T-helper 2 cell treated with Interferon-gamma antibody and Interleukin-4, amounts not matched to agents 5 μg/mL and 100 μg/mL, for 36 hours (primary cell): Measurements from ENCODE around the gene SRPK2.
A peak's percentile ranks its signal among the peaks of the same experiment; 100 is the strongest.
"Not testable (repeated sequence)": the region's sequence is repeated elsewhere in the genome, so short reads cannot be mapped to it uniquely, and the experiment has no call there.

Experiments used
- DNase-seq: peaks from one replicate; pipeline ENCODE4 v3.0.0; 2021; ENCODE audit warnings: low spot score
- H3K27ac Mint-ChIP-seq: one replicate; pipeline ENCODE4 v1.8.0; 2021; ENCODE audit warnings: mild to moderate bottlenecking, mixed read lengths
- H3K27me3 Mint-ChIP-seq: one replicate; pipeline ENCODE4 v1.8.0; 2021; ENCODE audit warnings: low read depth, mixed read lengths
- H3K36me3 Mint-ChIP-seq: one replicate; pipeline ENCODE4 v1.8.0; 2021; ENCODE audit warnings: low read depth, mixed read lengths
- H3K4me1 Mint-ChIP-seq: one replicate; pipeline ENCODE4 v1.8.0; 2021; ENCODE audit warnings: low read depth, mixed read lengths
- H3K4me3 Mint-ChIP-seq: one replicate; pipeline ENCODE4 v1.8.0; 2022; ENCODE audit warnings: mild to moderate bottlenecking, moderate library complexity, mixed read lengths
- H3K9me3 Mint-ChIP-seq: one replicate; pipeline ENCODE4 v1.8.0; 2021; ENCODE audit warnings: mixed read lengths

SRPK2 gene

GRCh38 chr7:105316578-105317344, 72.0 kb downstream of the SRPK2 start:
- Mint-ChIP-seq H3K27me3 (no peaks in the 10 kb centered on the region), H3K9me3 (no peaks in the 10 kb centered on the region), H3K27ac (no peak overlapping the region), H3K4me3 (no peak overlapping the region), H3K4me1 (peaks cover 2% of the 10 kb centered on the region), H3K36me3 (peaks cover 2% of the 10 kb centered on the region)
- DNase-seq = no peak

- no peak for DNase-seq
- Mint-ChIP-seq H3K4me1 (peaks cover 6% of the 10 kb centered on the region), H3K36me3 (no peaks in the 10 kb centered on the region), H3K4me3 (no peak overlapping the region), H3K27ac (no peak overlapping the region), H3K9me3 (no peaks in the 10 kb centered on the region), H3K27me3 (no peaks in the 10 kb centered on the region)
These were observed 73.4 kb downstream of the SRPK2 start for GRCh38 chr7:105315357-105315756.

- DNase-seq = no peak
- Mint-ChIP-seq H3K4me3 (no peak overlapping the region), H3K27me3 (no peaks in the 10 kb centered on the region), H3K36me3 (peaks cover 2% of the 10 kb centered on the region), H3K27ac (peak overlapping the region; percentile 0), H3K9me3 (peaks cover 4% of the 10 kb centered on the region), H3K4me1 (peaks cover 45% of the 10 kb centered on the region)
These were observed 79.2 kb downstream of the SRPK2 start for GRCh38 chr7:105309235-105310169.

GRCh38 chr7:105307163-105307672, 81.5 kb downstream of the SRPK2 start:
- no peak for DNase-seq
- Mint-ChIP-seq H3K9me3 (peaks cover 4% of the 10 kb centered on the region), H3K4me3 (no peak overlapping the region), H3K27ac (no peak overlapping the region), H3K36me3 (peaks cover 7% of the 10 kb centered on the region), H3K4me1 (peaks cover 55% of the 10 kb centered on the region), H3K27me3 (no peaks in the 10 kb centered on the region)

GRCh38 chr7:105306298-105306748, 82.4 kb downstream of the SRPK2 start:
- Mint-ChIP-seq H3K27me3 (no peaks in the 10 kb centered on the region), H3K36me3 (peaks cover 12% of the 10 kb centered on the region), H3K4me1 (peaks cover 60% of the 10 kb centered on the region), H3K27ac (peak overlapping the region; percentile 71), H3K4me3 (peak overlapping the region; percentile 55), H3K9me3 (peaks cover 4% of the 10 kb centered on the region)
- no peak for DNase-seq

DNA sequence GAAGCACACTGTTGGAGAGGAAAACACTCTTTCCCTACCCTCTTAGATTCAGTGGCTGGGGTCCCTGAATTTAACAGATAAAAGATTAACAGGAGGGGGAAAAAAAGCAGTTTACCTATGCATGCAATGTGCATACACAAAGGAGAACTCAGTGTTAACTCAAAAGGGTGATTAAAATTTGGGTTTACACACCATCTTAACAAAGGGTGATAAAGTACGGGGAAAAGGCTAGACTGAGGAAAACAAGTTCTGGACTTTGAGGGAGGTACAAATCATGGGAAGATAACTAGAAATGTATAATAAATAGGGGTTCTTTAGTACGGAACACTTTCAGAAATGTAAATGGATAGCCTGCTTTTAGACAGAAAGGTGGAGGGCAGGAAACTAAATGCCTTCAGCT, 83.1 kb downstream of the SRPK2 start:
- Mint-ChIP-seq H3K9me3 (peaks cover 7% of the 10 kb centered on the region), H3K4me3 (peak overlapping the region; percentile 58), H3K36me3 (peaks cover 15% of the 10 kb centered on the region), H3K27me3 (no peaks in the 10 kb centered on the region), H3K4me1 (peaks cover 61% of the 10 kb centered on the region), H3K27ac (peak overlapping the region; percentile 71)
- no peak for DNase-seq

GRCh38 chr7:105304040-105304895, 84.5 kb downstream of the SRPK2 start:
- Mint-ChIP-seq H3K27ac (peak overlapping the region; percentile 55), H3K4me1 (peaks cover 58% of the 10 kb centered on the region), H3K9me3 (peaks cover 11% of the 10 kb centered on the region), H3K36me3 (peaks cover 17% of the 10 kb centered on the region), H3K4me3 (peak overlapping the region; percentile 10), H3K27me3 (no peaks in the 10 kb centered on the region)
- no peak for DNase-seq

GRCh38 chr7:105300587-105300986, 88.1 kb downstream of the SRPK2 start:
- H3K9me3 Mint-ChIP-seq, H3K27me3 Mint-ChIP-seq: not testable (repeated sequence)
- peak; percentile 15 for DNase-seq
- Mint-ChIP-seq H3K27ac (peak overlapping the region; percentile 79), H3K36me3 (peaks cover 27% of the 10 kb centered on the region), H3K4me1 (peaks cover 62% of the 10 kb centered on the region), H3K4me3 (peak overlapping the region; percentile 49)

GRCh38 chr7:105298439-105298894, 90.3 kb downstream of the SRPK2 start:
- Mint-ChIP-seq H3K27me3 (no peaks in the 10 kb centered on the region), H3K27ac (peak overlapping the region; percentile 80), H3K4me3 (peak overlapping the region; percentile 72), H3K36me3 (peaks cover 23% of the 10 kb centered on the region), H3K4me1 (peaks cover 50% of the 10 kb centered on the region), H3K9me3 (peaks cover 7% of the 10 kb centered on the region)
- DNase-seq = peak; percentile 59

- H3K27me3 Mint-ChIP-seq = no peaks in the 10 kb centered on the region
- peaks cover 23% of the 10 kb centered on the region for H3K36me3 Mint-ChIP-seq
- peaks cover 7% of the 10 kb centered on the region for H3K9me3 Mint-ChIP-seq
- H3K4me3 Mint-ChIP-seq = peak overlapping the region; percentile 72
- H3K4me1 Mint-ChIP-seq = peaks cover 50% of the 10 kb centered on the region
- peak overlapping the region; percentile 80 for H3K27ac Mint-ChIP-seq
- peak; percentile 29 for DNase-seq
These were observed 90.7 kb downstream of the SRPK2 start for GRCh38 chr7:105297985-105298384.

DNA sequence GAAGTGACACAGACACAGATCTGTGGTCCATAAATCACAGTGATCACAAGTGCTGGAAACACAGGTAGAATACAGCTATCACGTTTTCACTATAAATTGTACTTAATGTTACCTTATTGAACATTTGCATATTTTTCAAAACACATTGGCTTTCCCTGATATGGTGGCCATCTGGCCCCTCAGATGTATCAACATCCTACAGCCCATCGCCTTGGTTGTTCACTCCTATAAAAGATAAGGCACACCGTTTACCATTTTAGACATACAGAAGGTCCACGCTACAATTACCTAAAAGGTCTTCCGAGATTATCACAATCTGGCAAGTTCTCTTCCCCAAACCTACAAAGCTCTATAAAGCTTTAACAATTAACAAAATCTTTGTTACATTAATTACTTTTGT, 91.4 kb downstream of the SRPK2 start:
- Mint-ChIP-seq H3K9me3 (peaks cover 7% of the 10 kb centered on the region), H3K27me3 (no peaks in the 10 kb centered on the region), H3K4me1 (peaks cover 50% of the 10 kb centered on the region), H3K27ac (peak overlapping the region; percentile 81), H3K4me3 (peak overlapping the region; percentile 30), H3K36me3 (peaks cover 21% of the 10 kb centered on the region)
- DNase-seq = no peak

- Mint-ChIP-seq H3K36me3 (peaks cover 17% of the 10 kb centered on the region), H3K27ac (peak overlapping the region; percentile 49)
These were observed 92.2 kb downstream of the SRPK2 start for GRCh38 chr7:105296491-105296890.

More at GRCh38 chr7:105296491-105296890, 92.2 kb downstream of the SRPK2 start:
- Mint-ChIP-seq H3K9me3 (peaks cover 7% of the 10 kb centered on the region), H3K4me1 (peaks cover 46% of the 10 kb centered on the region), H3K4me3 (no peak overlapping the region), H3K27me3 (no peaks in the 10 kb centered on the region)
- no peak for DNase-seq
